Measurements from ENCODE around the gene TMPRSS3. TPM values are rescaled to one million over a fixed set of nuclear protein-coding genes. Genes with fewer than 3 reads are reported as not detected.

The TMPRSS3 gene
- total RNA-seq, 1 donor: not detected

DNA sequence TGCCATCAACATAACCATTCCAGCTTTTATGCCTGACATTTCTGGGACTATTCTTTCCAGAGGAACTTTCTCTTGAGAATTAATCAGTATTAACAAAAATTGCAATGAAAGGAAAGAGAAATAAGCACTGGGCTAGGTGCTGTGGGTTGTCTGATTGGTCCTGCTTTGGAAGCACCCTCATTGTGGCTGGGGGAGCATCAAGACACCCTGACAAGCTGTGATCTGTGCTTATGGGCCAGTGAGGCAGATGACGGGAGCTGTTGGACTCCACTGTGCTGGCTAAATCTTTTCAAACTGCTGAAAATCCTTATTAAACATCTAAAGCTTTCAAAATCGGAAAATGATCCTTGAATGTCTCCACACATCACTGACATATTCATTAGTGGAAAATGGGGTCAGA is 27.8 kb upstream of the TMPRSS3 start:
- DNase-seq (ENCODE audit: low read depth): no peak
- TF ChIP-seq, protein P1, sequence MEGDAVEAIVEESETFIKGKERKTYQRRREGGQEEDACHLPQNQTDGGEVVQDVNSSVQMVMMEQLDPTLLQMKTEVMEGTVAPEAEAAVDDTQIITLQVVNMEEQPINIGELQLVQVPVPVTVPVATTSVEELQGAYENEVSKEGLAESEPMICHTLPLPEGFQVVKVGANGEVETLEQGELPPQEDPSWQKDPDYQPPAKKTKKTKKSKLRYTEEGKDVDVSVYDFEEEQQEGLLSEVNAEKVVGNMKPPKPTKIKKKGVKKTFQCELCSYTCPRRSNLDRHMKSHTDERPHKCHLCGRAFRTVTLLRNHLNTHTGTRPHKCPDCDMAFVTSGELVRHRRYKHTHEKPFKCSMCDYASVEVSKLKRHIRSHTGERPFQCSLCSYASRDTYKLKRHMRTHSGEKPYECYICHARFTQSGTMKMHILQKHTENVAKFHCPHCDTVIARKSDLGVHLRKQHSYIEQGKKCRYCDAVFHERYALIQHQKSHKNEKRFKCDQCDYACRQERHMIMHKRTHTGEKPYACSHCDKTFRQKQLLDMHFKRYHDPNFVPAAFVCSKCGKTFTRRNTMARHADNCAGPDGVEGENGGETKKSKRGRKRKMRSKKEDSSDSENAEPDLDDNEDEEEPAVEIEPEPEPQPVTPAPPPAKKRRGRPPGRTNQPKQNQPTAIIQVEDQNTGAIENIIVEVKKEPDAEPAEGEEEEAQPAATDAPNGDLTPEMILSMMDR (IDR thresholded peaks at IDR 0.05; ENCODE audit: insufficient read depth, low read depth, low read length): no peak
- no peak overlapping the region for H3K4me3 ChIP-seq (ENCODE audit: low read depth, low read length)

DNA sequence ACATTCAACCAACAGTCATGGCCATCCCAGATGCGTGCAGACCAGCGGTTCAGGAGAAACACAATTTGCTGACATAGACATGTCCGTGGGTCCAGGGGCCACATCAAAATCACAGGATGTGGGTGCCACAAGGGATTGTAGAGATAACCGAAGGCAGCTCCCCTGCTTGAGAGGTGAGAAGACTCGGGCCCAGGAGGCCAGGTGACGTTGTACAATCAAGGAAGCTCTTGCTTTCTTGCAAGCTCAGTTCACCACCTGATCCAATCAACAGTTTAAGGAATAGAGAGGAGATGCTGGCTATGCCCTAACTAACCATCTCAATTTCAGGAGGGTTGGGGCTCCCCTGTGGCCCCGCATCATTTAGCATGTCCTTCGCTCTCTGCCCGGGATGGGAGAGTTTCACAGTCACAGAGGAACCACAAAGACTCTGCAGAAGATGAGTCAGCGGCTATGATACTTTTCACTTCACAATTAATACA is 27.4 kb upstream of the TMPRSS3 start:
- TF ChIP-seq, protein P1 (IDR thresholded peaks at IDR 0.05; ENCODE audit: insufficient read depth, low read depth, low read length): no peak
- H3K4me3 ChIP-seq (ENCODE audit: low read depth, low read length): no peak overlapping the region
- no peak for DNase-seq (ENCODE audit: low read depth)

DNA sequence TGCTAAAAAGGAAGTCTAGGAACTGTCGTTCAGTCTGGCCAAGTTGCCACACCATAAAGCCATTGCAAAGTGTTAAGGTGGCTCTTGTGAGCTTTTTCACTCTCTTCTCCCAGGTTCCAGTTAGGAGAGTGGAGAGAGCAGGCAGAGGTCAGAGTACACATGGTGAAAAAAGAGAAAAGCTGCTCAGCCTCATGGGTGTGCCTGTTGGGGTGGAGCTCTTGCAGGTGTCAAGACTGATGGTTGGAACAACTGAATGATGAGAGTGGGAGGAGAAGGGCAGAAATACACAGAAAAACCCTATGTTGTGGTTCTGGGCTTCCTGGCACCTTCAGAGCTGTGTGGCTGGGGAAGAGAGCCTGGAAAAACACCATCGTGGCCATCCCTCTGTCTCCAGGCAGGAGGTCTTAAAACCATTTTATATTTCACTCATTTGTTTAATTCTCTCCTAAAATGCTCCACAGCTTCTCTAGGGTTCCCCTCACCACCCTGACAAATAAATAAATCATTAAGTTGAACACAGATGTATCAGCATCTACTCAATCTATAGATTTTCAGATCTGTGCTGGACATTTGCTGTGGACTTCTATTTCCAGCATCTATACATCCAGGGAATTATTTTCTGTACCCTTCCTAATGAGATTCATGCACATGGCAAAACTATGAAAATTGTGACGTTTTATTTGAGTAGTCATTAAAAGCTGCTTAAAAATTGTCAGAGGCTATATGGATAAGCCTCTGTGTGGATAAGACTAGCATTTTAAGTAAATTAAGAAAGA is 25.4 kb upstream of the TMPRSS3 start:
- H3K4me3 ChIP-seq (ENCODE audit: low read depth, low read length): no peak overlapping the region
- TF ChIP-seq, protein P1 (IDR thresholded peaks at IDR 0.05; ENCODE audit: insufficient read depth, low read depth, low read length): no peak
- DNase-seq (ENCODE audit: low read depth): no peak

DNA sequence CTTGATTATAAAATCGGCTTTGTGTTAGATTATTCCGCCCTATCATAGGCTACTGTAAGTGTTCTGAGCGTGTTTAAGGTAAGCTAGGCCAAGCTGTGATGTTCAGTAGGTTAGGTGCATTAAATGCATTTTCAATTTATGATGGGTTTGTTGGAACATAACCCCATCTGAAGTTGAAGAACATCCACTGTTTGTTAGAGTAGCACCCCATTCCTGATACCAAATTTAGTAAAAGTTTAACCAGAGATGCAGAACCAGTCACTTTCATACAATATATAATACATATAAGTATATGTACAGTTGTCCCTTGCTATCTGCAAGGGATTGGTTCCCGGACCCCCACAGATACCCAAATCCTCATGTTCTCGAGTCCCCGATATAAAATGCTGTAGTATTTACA is 24.0 kb upstream of the TMPRSS3 start:
- no peak overlapping the region for H3K4me3 ChIP-seq (ENCODE audit: low read depth, low read length)
- no peak for DNase-seq (ENCODE audit: low read depth)
- TF ChIP-seq, protein P1 (IDR thresholded peaks at IDR 0.05; ENCODE audit: insufficient read depth, low read depth, low read length): no peak

DNA sequence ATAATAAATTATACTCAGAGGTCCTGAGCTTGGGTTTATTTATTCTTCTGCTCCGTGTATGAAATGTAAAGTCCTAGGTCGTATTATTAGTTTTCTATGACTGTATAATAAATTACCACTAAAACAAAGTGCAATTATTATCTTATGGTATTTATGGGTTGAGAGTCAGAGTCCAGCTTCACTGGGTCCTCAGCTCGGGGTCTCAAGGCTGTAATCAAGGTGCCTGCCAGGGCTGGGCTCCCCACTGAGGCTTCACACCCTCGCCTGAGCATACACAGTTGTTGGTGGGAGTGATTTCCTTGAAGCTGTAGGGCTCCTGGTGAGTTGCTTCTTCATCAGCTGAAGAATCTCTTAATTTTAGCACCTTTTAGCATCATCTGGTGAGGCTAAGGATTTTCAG is 23.0 kb upstream of the TMPRSS3 start:
- TF ChIP-seq, protein P1 (IDR thresholded peaks at IDR 0.05; ENCODE audit: insufficient read depth, low read depth, low read length): no peak
- H3K4me3 ChIP-seq (ENCODE audit: low read depth, low read length): no peak overlapping the region
- DNase-seq (ENCODE audit: low read depth): no peak

DNA sequence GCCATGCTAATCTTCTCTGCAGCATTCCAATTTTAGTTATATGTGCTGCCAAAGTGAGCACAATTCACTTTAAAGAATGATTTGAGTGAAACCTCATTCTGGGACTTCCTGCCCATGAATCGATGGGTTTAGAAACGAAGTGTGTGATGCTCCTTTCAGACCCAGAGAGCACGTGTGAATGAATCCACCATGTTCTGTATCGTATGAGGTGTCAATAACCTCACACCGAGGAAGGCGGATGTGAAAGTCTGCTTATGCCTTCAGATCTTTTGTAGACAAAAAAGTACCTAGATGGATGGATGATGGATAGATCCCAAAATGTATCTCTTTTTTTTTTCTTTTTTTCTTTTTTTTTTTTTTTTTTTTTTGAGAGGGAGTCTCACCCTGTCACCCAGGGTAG is 21.7 kb upstream of the TMPRSS3 start:
- TF ChIP-seq, protein P1 (IDR thresholded peaks at IDR 0.05; ENCODE audit: insufficient read depth, low read depth, low read length): no peak
- DNase-seq (ENCODE audit: low read depth): no peak

More for the DNA sequence above, 21.7 kb upstream of the TMPRSS3 start:
- no peak overlapping the region for H3K4me3 ChIP-seq (ENCODE audit: low read depth, low read length)

Measured in fibroblast of villous mesenchyme (primary cell).